GM12892 (cell line): ENCODE data around the gene ZNF28.
"Not testable (repeated sequence)": the region's sequence is repeated elsewhere in the genome, so short reads cannot be mapped to it uniquely, and the experiment has no call there.

Experiments used
- POLR2A ChIP-seq: IDR thresholded peaks from 2 replicates; pipeline ENCODE4 v1.6.1; 2011; ENCODE audit warnings: low read depth, low read length, control low read depth
- POLR2AphosphoS5 ChIP-seq: IDR thresholded peaks from 2 replicates; pipeline ENCODE4 v1.6.1; 2011; ENCODE audit warnings: low read depth, low read length, control low read depth
- TAF1 ChIP-seq: IDR thresholded peaks from 2 replicates; pipeline ENCODE4 v1.6.1; 2011; ENCODE audit warnings: low read depth, mild to moderate bottlenecking, control low read depth, low read length, borderline replicate concordance

- TF ChIP-seq POLR2AphosphoS5 (0 out of 2 replicates have a peak, but pooled peaks have one; percentile 44), POLR2A (peak; percentile 45; the same call in 1 of the 2 replicates)
- not testable (repeated sequence) for TF ChIP-seq TAF1
Observed at GRCh38 chr19:52821204-52821960, at the start of gene ZNF28.
